Measurements from ENCODE around the gene NR6A1.

NR6A1 gene

DNA sequence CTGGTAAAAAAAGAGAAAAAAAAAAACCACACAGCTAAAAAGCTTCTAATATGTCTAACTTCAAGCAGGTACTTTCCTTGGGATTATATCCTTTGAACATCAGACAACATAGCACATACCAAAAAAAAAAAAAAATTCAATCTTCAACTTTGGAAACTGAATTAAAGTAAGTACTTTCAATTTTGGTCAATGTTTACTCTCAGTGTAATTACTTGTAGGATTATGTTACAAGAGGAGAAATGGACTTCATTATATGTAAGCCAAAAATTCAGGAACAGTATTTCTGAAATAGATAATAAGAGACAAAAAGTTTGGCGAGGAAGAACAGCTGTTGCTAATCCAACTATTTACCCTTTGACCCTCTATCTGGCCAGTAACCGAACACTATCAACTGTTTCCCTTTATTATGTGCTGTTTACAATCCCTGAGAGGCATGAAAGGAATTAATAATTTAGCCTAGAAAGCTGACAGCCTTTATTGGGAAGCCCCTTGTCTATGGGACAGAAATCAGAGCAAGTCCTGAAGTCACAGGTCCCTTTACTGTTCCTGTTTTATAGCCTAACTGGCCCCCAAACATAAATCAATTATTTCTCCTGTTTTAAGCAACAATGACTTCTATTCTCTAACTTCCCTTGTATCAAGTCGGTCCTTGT, 46.6 kb downstream of the NR6A1 start:
- no peak for DNase-seq (ENCODE audit: low read depth)

- no peak for DNase-seq (ENCODE audit: low read depth)
Measured at GRCh38 chr9:124723352-124723751, 47.8 kb downstream of the NR6A1 start.

DNA sequence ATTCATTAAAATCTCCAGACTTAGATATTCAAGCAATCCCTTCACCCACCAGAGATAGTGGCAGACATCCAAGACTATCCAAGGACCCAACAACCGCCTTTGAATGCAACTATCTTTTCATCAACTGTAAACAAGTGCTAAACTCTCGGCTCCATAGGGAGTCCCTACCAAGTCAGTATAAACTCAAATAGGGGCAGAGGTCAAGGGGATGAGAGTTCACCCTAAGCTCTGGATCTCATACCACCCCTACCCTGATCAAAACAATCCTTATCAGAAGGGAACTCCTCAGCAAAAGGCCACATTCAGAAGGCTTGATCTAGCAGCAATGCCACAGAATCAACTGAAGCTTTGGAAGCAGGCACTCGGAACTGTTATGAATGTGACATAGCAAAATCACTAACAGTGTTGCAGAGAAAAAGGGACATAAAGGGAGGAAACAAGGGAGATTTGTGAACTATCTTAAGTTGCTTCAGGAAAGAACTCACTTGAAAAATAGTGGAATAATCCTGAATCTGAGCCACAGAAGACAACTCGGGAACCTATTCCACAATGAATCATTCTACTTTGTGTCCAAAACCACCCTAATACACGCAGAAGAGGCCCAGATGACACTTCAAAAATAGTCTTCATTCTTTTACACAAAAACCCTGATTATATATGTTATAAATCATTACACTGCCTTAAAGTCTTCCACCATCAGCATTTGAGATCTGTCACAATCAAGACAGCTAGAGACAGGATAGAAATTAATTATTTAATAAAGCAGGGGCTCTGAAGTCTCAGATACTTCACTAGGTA, 49.8 kb downstream of the NR6A1 start:
- DNase-seq (ENCODE audit: low read depth) = no peak

- no peak for DNase-seq (ENCODE audit: low read depth)
Measured at GRCh38 chr9:124720429-124721108, 50.5 kb downstream of the NR6A1 start.

DNA sequence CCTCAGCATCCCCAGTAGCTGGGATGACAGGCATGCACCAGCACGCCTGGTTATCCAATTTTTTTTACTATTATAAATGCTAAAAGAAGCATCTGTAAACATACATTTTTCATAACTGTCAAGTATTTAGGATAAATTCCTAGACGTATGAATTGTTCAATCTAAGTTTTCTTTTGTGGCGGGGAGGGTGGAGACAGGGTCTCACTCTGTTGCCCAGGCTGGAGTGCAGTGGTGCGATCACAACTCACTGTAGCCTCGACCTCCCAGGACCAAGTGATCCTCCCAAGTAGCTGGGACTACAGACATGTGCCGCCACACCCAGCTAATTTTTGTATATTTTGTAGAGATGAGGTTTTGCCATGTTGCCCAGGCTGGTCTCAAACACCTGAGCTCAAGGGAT, 52.2 kb downstream of the NR6A1 start:
- no peak for DNase-seq (ENCODE audit: low read depth)

DNA sequence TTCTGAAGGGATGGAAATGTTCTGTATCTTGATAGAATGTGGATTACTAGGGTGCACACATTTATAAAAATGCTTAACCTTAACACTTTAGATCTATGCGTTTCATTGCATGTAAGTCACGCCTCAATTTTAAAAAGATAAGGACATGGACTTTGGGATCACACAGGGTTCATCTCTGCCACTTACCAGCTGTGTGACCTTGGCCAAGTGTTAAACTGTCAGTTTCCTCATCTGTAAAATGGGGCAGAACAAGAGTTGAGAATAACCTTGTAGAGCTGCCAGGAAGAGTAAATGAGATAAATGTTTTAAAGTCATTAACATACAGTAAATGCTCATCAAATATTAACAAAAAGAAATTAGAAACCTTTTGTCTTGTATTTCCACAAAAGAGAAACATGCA, 53.5 kb downstream of the NR6A1 start:
- no peak for DNase-seq (ENCODE audit: low read depth)

GRCh38 chr9:124716808-124717207, 54.3 kb downstream of the NR6A1 start:
- DNase-seq (ENCODE audit: low read depth) = no peak

- no peak for DNase-seq (ENCODE audit: low read depth)
Measured at GRCh38 chr9:124710766-124711165, 60.3 kb downstream of the NR6A1 start.

GRCh38 chr9:124709292-124709690, 61.8 kb downstream of the NR6A1 start:
- no peak for DNase-seq (ENCODE audit: low read depth)

- DNase-seq (ENCODE audit: low read depth) = no peak
Measured at GRCh38 chr9:124708633-124709291, 62.3 kb downstream of the NR6A1 start.

- no peak for DNase-seq (ENCODE audit: low read depth)
Measured at GRCh38 chr9:124708074-124708473, 63.0 kb downstream of the NR6A1 start.

DNA sequence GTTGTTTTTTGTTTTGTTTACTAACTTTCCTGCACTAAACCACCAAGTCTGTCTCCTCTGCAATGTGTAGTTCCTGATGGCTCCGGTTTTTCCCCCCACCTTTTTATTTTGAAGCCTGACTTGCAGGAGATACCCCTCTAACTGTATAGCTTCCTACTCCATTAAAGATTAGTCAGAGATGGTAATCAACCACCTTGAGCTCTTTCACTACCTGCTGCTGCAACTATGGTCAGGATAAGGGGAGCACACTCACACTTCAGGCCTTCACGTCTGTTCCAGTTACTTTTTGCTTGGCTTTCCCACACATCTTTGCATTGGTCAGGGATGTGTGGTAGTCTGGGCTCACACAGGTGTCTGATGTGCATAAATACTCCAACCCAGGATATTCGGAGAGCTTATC, 63.4 kb downstream of the NR6A1 start:
- DNase-seq (ENCODE audit: low read depth) = no peak

DNA sequence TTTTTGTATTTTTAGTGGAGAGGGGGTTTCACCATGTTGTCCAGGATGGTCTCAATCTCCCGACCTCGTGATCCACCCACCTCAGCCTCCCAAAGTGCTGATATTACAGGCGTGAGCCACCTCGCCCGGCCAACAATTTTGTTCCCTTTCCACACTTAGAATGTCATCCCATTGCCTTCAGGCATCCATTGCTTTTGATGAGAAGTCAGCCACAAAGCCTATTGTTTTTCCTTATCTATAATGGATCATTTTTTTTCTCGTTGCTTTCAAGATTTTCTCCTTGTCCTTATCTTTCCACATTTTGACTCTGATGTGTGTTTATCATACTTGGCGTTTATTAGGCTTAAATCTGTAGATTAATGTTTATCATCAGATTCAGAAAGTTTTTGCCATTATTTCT, 64.4 kb downstream of the NR6A1 start:
- DNase-seq (ENCODE audit: low read depth) = no peak

DNA sequence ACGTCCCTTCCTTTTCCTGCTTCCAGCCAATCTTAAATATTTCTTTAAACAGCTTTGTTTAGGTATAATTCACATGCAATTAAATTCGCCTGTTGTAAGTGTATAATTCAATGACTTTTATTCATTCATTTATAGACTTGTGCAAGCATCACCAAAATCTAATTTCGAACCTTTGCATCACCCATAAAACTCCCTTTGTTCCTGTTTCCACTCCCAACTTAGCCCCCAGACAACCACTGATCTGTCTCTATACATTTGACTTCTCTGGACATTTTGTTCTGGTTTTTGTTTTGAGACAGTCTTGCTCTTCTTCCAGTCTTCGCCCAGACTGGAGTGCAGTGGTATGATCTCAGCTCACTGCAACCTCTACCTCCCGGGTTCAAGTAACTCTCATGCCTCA, 71.5 kb downstream of the NR6A1 start:
- DNase-seq (ENCODE audit: low read depth) = no peak

DNA sequence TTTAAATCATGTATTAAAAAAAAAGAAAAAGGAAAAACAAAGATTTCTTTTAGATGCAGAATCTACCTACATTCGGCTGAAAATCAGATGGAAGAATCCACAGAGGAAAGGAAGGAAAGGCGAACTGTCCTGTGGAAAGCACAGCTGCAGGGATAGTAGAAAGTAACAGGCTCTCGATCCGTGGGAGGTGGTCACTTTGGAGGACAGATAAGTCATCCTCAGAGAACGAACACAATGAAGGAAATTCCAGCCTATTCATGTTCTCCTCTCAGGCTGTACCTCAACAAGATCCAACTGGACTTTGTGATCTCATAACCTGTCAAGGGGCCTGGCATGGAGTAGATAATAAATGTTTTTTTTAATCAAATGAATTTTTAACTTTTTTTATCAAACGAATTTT, 72.8 kb downstream of the NR6A1 start:
- no peak for DNase-seq (ENCODE audit: low read depth)

DNA sequence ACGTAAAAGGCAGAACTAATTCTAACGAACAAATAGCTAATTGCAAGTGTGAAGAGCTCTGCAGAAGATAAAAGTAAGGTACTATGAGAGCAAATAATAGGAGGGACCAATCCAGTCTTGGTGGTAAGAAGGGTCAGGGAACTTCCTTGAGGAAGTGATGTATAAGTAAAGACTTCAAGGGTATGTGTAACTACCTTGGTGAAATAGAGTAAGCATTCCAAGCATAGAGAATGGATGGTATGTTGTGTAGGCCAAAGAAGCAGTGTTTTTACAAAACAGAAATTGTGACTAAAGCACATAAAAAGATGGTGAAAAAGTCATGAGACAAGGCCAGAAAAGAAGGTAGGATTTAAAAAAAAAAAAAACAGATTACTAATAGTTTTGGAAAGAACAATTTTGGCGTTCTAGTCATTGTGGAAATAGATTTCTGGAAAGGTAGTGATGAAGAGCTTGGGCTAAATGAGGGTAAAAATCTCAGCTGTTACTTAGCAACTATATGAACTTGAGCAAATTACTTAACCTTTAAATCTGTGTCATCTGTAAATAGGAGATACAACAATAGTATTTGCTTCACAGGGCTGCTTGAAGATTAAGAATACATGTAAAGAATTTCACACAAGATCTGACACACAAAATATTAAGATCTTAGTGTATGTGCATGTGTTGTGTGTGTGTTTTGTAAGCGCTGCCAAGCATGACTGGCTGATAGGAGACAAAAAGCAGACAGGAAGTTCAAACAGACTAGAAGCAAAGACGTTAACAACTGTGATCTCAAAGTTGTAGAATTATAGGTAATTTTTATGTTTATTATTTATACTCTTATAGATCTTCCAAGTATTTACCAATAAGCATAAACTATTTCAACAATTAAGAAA, 73.5 kb downstream of the NR6A1 start:
- DNase-seq (ENCODE audit: low read depth) = no peak

DNA sequence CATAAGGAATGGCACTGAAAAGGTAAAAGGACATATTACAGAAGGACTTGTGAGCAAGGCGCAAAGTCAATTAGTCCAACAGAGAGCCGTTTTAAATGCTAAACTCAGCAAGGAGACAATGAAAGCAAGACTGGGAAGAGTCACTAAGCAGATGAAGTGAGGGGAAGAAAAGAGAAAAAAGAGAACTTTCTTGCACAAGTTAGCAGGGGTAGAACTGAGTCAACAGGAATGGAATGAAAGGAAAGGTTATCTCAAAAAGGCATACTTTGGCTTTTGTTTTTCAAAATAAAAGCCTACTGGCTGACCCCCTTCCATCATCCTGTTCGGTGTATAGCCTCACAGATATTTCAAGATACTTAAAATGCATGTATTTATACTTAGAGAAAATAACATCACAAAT, 75.0 kb downstream of the NR6A1 start:
- DNase-seq (ENCODE audit: low read depth) = no peak

- no peak for DNase-seq (ENCODE audit: low read depth)
Measured at GRCh38 chr9:124695280-124695890, 75.7 kb downstream of the NR6A1 start.

- DNase-seq (ENCODE audit: low read depth) = no peak
Measured at GRCh38 chr9:124694414-124695279, 76.5 kb downstream of the NR6A1 start.

- DNase-seq (ENCODE audit: low read depth) = no peak
Measured at GRCh38 chr9:124693403-124693802, 77.7 kb downstream of the NR6A1 start.
